ENCODE results near the gene ABCA7.

Gene ABCA7

DNA sequence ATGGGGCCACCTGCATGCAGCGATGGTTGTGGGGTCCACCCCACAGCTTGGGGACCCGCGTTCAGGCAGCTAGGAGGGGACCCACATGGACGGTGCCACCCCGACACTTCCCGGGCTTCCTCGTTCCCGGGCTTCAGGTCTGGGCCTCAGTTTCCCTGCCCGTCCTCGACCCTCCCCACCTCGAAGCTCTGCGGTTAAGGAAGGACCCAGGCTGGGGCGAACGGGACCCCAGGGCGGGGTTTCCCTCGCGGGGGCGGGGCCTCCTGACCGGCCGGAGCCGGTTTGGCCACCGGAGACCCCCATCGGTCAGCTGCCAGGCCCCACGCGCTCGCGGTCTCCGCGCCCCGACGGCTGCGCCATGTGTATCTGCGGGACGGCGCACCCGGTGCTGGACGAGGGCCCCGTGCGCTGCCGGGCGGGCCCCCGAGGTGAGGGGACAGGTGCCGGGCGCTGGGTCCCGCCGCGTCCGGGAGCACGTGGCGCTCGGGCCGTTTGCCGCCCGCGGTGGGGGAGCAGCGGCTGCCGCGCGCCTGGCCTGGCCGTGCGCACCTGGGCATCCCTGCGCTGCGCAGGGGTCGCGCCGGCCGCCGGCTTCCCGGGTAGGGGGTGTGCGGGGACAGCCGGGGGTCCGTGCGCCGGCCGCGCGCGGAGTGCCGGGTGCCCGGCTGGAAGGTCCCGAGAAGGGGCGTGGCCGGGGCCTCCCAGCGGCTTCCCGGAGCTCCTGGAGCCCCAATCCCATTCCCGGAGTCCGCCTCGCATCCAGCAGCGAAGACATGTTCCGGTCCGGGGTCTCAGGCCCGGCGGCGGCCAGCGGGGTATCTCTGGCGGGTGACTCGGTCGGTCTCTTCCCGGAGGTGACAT, 31.3 kb downstream of the ABCA7 start:
- no peak for DNase-seq (ENCODE audit: low read depth, low spot score)

DNA sequence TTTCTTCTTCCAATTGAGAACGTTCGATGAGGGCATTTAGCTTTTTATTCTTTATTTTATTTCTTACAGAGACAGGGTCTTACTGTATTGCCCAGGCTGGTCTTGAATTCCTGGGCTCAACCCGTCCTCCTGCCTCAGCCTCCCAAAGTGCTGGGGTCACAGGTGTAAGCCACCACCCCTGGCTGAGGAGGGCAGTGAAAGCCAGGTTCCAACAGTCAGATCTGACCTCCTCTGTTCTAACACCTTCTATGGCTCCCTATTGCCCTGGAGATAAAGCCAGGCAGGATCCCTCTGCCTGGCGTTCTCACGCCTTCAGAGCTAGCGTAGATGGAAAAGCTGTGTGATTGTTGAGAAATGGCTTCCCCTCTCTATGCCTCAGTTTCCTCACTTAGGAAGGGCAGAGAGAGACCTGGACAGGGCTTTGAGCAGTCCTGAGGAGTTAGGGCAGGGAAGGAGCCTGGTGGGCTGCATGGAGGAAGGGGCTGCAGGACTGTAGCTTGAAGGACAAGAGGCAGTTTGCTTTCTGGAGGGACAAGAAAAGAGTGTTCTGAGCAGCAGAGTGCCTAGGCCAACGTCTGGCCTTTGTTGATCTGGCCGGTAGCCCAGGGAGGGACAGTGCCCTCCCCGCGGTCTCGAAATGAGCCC, 32.6 kb downstream of the ABCA7 start:
- DNase-seq (ENCODE audit: low read depth, low spot score): no peak

DNA sequence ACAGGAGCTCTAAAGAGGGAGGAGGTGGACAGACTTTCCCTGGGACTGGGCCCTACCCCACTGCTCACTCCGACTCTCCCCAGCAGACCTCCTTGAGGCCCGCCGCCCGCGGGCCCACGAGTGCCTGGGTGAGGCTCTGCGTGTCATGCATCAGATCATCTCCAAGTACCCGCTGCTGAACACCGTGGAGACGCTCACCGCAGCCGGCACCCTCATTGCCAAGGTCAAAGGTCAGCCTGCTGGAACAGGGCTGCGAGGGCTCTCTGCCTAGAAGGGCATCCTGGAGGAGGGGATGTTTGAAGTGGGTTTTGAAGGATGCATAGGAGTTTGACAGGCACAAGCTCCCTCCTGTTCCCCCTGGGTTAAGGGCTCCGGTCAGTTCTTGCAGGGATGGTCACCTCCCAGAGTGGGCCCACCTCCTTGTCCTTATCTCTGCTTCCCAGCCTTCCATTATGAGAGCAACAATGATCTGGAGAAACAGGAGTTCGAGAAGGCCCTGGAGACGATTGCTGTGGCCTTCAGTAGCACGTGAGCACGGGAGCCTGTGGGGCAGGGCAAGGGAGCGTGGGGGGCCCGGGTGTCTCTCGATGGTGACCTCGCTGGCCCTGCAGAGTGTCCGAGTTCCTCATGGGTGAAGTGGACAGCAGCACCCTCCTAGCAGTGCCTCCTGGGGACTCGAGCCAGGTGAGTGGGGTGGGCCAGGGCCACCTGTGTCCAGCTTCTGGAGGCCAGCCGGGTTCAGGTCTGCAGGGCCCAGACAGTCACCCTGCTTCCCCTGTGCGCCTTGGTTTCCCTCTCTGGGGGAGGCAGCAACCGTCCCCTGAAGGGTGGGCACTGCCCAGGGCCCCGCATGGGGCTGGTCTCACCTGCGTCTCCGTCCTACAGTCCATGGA, 33.4 kb downstream of the ABCA7 start:
- no peak for DNase-seq (ENCODE audit: low read depth, low spot score)

DNA sequence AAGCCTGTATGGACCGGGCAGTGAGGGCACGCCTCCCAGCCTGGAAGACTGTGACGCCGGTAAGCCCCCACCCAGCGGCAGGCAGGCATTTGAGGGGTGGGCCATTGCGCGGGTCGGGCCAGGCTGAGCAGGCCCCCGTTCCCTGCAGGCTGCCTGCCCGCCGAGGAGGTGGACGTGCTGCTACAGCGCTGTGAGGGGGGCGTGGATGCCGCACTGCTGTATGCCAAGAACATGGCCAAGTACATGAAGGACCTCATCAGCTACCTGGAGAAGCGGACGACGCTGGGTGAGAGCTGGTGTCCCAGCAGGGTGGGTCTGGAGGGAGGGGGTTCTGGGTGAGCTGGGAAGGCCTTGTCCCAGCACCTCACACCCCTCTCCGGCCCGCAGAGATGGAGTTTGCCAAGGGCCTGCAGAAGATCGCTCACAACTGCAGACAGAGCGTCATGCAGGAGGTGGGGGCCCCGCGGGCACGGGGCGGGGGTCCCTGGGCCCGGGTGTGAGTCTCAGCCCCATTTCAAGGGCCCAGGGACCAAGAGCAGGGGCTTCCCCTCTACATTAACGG, 34.1 kb downstream of the ABCA7 start:
- DNase-seq (ENCODE audit: low read depth, low spot score): no peak

DNA sequence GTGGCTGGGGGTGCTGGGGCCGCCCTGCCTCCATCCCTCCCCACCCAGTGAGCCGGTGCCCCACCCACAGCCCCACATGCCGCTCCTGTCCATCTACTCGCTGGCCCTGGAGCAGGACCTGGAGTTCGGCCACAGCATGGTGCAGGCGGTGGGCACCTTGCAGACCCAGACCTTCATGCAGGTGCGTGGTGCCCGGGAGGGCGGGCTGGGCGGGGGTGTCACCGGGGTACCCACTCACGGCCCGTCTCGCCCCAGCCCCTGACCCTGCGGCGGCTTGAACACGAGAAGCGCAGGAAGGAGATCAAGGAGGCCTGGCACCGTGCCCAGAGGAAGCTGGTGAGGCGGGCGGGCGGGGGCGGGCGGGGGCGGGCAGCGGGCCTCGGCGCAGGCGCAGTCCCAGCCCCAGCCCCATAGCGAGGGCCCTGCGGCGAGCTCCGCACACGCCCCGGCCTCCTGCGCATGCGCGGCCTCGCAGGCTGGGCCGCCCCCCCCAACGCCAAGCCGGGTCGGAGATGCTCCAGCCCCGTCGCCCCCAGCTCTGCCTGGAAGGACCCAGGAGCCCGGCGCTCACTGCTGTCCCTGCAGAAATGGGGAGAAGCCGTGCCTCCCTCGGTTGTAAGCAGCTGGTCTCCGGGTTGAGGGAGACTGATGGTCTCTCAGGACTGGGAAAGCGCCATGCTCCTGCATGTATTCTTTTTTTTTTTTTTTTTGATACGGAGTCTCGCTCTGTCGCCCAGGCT, 34.8 kb downstream of the ABCA7 start:
- DNase-seq (ENCODE audit: low read depth, low spot score): no peak

DNA sequence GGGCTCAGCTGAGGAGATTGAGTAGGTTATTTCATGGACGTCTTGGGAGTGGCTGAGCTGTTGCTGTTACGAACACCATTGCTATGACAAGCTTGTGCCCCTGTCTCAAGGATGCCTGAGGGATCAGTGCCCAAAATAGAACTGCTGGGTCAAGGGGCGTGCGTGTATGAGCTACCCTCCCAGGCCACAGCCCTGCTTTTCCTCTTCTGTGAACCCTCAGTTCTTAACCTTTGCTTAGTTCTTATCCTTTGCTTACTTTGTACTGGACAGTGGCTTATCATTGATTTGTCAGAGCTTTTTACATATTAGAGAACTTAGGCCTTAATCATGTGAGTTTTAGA, 36.1 kb downstream of the ABCA7 start:
- no peak for DNase-seq (ENCODE audit: low read depth, low spot score)

DNA sequence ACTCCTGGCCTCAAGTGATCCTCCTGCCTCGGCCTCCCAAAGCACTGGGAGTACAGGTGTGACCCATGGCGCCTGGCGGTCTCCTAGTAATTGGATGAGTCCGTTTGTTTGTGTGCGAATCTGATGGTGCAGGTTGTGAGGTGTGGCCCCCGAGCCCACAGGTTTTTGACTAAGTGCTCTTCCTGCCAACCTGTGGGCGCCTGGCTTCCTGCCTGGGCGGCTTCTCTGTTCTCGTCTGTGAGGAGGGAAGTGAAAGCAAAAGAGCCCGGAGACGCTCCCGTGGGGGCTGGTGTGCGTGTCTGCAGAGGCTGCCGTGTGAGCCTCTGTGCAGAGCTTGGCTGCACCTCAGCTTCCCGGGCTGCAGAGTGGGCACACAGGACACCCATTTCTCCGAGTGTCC, 37.0 kb downstream of the ABCA7 start:
- DNase-seq (ENCODE audit: low read depth, low spot score): no peak

DNA sequence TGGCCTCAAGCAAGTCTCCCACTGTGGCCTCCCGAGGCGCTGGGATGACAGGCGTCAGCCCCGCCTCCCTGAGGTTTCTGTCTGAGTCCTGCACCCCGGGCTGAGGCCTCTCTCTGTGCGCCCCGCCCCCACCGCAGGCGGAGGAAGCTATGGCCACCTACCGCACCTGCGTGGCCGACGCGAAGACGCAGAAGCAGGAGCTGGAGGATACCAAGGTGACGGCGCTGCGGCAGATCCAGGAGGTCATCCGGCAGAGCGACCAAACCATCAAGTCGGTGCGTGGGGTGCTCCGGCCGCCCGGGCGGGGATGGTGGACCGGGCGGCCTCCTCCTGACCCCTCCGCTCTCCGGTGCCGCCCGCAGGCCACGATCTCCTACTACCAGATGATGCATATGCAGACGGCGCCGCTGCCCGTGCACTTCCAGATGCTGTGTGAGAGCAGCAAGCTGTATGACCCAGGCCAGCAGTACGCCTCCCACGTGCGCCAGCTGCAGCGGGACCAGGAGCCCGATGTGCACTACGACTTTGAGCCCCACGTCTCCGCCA, 39.7 kb downstream of the ABCA7 start:
- DNase-seq (ENCODE audit: low read depth, low spot score): no peak

DNA sequence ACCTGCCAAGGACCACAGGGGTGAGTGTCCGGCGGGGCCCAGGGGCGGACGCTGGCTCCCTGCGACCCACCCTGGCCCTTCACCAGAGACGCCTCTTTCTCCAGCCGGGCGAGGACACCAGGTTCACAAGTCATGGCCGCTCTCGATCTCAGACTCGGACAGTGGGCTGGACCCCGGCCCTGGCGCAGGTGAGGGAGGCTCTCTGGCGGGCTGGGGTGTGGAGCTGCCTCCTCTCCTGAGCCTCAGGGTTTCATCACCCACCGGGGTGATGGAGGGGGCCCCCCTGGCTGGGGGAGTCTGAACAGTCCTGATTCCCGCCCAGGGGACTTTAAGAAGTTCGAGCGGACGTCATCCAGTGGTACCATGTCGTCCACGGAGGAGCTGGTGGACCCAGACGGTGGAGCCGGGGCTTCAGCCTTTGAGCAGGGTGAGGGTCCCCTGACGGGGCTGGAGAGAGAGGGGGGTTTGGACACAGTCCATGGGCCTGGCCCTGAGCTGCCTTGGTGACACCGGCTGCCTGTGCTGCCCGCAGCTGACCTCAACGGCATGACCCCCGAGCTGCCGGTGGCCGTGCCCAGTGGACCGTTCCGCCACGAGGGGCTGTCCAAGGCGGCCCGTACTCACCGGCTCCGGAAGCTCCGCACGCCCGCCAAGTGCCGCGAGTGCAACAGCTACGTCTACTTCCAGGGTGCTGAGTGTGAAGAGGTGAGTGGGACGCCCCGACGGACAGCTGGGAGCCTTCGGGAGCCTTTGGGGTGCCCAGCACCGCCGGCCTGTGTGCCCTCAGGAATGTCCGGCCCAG, 40.7 kb downstream of the ABCA7 start:
- DNase-seq (ENCODE audit: low read depth, low spot score): no peak

DNA sequence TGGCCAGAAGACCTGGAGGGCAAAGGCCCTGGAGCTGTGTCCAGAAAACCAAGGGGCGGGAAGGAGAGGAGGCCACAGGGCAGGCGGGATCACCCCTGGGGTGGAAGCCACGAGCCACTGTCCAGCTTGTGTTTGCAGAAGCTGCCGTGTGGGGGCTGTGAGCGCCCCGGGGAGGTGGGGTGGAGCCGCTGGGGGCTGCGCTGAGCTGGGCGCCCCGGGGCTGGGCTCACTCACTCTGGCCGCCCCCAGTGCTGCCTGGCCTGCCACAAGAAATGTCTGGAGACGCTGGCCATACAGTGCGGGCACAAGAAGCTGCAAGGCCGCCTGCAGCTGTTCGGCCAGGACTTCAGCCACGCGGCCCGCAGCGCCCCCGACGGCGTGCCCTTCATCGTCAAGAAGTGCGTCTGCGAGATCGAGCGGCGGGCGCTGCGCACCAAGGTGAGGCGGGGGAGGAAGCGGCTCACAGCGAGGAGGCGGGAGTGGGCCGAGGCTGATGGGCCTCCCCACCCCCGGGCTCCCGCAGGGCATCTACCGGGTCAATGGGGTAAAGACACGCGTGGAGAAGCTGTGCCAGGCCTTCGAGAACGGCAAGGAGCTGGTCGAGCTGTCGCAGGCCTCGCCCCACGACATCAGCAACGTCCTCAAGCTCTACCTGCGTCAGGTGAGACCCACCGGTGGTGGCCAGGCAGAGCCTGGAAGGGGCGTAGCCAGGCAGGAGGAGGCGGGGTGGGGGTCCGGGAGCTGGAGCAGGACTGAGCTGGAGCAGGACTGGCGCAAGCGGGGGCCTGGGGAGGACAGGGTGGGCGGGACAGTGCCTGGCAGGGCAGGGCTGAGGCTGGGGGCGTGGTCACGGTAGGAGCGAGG, 41.6 kb downstream of the ABCA7 start:
- no peak for DNase-seq (ENCODE audit: low read depth, low spot score)

DNA sequence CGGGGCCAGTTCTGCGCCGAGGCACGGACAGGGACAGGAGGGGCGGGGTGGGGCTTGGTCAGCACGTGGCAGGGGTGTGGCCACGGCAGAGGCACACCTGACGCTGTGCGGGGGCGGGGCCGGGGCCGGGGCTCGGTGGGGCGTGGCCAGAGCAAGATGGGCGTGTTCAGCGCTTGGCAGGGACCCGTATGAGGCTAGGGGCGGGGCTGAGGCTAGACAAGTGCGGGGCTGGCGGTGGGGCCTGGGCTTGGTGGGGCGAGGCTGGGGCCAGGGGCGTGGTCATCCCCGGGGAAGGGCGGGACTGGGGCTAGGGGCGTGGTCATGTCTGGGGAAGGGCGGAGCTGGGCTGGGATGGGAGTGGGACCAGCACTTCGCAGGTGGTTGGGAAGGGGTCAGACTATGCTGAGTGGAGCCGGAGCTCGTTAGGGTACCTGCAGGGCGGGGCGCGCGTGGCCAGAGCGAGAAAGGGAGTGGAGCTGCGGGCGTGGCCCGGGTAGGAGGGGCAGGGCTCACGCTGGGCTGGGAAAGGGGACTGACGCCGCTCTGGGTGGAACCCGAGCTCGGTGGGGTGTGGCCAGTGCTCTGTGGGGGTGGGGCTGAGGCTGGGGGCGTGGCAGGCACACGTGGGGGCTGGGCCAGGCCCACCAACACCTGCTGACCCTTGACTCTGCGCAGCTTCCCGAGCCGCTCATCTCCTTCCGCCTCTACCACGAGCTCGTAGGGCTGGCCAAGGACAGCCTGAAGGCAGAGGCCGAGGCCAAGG, 42.4 kb downstream of the ABCA7 start:
- DNase-seq (ENCODE audit: low read depth, low spot score): no peak

DNA sequence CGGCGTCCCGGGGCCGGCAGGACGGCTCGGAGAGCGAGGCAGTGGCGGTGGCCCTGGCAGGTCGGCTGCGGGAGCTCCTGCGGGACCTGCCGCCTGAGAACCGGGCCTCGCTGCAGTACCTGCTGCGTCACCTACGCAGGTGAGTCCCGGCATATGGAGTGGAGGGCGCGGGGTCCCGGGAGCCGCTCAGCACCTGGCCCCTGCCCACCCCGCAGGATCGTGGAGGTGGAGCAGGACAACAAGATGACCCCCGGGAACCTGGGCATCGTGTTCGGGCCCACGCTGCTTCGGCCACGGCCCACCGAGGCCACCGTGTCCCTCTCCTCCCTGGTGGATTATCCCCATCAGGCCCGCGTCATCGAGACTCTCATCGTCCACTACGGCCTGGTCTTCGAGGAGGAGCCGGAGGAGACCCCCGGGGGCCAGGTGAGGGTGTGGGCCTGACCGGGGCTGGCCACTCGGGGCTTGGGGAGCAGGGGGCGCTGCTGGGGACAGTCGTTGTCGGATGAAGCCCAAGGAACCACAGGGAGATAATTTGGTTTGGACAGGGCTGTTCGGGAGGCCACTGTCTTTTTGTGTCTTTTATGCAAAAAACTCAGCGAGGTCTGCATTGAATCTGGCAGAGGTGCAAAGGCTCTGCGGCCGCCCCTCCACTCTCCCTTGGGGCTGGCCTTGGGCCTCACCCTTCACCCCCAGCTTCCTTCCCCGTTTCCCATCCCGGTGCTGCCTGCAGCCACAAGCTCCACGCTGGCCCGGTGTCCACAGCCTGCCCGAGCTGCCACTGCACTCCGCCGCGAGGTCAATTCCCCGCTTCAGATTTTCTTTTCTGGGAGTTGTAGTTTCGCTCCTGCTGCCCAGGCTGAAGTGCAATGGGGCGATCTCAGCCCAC, 43.3 kb downstream of the ABCA7 start:
- no peak for DNase-seq (ENCODE audit: low read depth, low spot score)

DNA sequence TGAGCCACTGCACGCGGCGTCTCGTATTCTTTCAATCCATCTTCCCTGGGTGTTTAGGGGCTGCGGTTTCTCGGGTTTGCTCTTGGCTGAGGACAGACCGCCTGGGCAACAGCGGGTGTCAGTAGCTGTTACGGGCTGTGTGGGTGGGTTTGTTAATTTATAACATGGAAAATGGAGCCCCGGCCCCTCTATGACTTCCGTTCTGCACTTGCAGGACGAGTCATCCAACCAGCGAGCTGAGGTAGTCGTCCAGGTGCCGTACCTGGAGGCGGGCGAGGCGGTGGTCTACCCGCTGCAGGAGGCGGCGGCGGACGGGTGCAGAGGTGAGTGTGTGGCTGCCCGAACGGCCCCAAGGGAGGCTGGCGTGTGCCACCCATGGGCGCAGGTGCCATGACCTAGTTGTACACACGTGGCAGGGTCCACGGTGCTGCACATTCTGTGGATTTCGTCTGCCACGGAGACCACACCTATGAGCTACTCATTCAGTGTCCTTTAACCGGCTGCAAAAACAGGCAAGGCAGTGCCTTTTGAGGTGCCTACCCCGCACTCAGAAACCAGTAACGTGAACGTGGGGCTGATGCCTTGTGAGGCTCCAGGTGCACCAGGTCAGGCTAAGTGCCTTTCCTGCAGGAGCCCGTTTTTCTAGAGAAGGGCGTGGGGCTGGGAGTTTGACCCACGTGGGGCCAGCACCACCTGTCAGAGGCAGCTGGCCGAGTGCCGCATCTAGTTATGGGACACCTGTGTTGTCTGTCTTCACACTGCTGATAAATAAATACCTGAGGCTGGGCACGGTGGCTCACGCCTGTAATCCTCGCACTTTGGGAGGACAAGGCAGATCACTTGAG, 44.3 kb downstream of the ABCA7 start:
- DNase-seq (ENCODE audit: low read depth, low spot score): no peak

DNA sequence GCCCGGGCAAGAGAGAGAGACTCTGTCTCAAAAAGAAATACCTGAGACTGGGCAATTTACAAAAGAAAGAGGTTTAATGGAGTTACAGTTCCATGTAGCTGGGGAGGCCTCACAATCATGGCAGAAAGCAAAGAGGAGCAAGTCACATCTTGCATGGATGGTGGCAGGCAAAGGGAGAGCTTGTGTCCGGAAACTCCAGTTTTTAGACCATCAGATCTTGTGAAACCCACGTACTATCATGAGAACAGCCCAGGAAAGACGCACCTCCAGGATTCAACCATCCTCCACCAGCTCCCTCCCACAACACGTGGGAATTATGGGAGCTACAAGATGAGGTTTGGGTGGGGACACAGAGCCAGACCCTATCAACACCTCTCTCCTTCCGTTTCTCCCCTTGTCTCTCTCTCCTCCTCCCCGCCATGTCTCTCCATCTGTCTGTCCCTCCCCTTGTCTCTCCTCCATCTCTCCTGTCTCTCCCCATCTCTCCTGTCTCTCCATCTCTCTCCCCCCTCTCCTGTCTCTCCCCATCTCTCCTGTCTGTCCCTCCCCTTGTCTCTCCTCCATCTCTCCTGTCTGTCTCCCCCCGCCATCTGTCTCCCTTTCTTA, 45.2 kb downstream of the ABCA7 start:
- DNase-seq (ENCODE audit: low read depth, low spot score): no peak

DNA sequence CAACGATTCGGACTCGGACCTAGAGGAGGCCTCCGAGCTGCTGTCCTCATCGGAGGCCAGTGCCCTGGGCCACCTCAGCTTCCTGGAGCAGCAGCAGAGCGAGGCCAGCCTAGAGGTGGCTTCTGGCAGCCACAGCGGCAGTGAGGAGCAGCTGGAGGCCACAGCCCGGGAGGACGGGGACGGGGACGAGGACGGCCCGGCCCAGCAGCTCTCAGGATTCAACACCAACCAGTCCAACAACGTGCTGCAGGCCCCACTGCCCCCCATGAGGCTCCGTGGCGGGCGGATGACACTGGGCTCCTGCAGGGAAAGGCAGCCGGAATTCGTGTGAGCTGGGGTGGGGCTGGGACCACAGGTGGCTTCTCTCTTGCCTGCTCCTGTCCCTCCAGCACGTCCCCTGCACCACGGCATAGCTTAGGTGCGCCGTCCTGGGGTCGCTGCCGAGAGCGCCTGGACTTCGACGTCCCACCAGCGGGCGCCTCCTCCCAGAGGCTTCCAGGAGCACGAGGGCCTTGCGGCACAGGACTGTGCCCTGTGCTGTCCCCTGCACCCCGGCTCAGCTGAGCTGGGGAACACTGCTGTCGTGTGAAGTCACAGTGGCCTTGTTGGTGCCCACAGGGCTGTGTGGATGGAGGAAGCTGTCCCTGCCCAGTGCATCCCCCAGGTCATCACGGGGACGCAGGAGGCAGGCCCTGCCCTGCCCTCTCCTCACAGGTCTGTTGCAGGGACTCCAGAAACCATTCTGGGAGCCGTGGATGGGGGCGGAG, 46.0 kb downstream of the ABCA7 start:
- no peak for DNase-seq (ENCODE audit: low read depth, low spot score)

Measured in smooth muscle cell of the brain vasculature (primary cell).